HEK293 (cell line): ENCODE results near the gene PKHD1.

Experiments used
- CTCF ChIA-PET: fragments of 350-600 bp; formaldehyde crosslinking; extraction: SDS; loops from one replicate; lab custom pipeline; 2021; ENCODE audit warnings: antibody characterized with exemption; lab: Yijun Ruan, JAX
- POLR2A ChIA-PET: fragments of 300-600 bp; formaldehyde crosslinking; extraction: SDS; loops from one replicate; lab custom pipeline; 2020; ENCODE audit warnings: antibody characterized with exemption, inconsistent platforms; lab: Yijun Ruan, JAX
- H3K27ac ChIP-seq: fragments of 200-500 bp; sonication (Bioruptor generic); 2 replicates; pipeline ENCODE4 v1.5.1; 2014; ENCODE audit warnings: low read depth, low read length, control low read depth, inconsistent platforms; ENCODE audit errors: extremely low read depth
- H3K36me3 ChIP-seq, 2 experiments: fragments of 200-500 bp in 1 of 2; sonication (Bioruptor generic) in 1 of 2; 1 replicate in 1 of 2; 2 replicates in 1 of 2; pipeline ENCODE4 v1.5.1; 2014 to 2017; ENCODE audit warnings: inconsistent platforms in 2 of 2, low read length in 2 of 2; ENCODE audit not compliant: control insufficient read depth in 2 of 2, insufficient read depth in 1 of 2
- H3K4me1 ChIP-seq: fragments of 200-500 bp; sonication (Bioruptor generic); 2 replicates; pipeline ENCODE4 v1.5.1; 2014; ENCODE audit warnings: mild to moderate bottlenecking, low read length, inconsistent platforms; ENCODE audit not compliant: control insufficient read depth, insufficient read depth
- H3K4me3 ChIP-seq: 2 replicates; pipeline ENCODE4 v1.5.1; 2011; ENCODE audit warnings: low read depth, mild to moderate bottlenecking, control low read depth, low read length, moderate library complexity
- H3K9me3 ChIP-seq: fragments of 200-500 bp; sonication (Bioruptor generic); 2 replicates; pipeline ENCODE4 v1.5.1; 2014; ENCODE audit warnings: low read depth, low read length, inconsistent platforms; ENCODE audit not compliant: control insufficient read depth, insufficient read depth
- MYNN ChIP-seq: fragments of 450-650 bp; formaldehyde crosslinking; IDR thresholded peaks from 2 replicates; pipeline ENCODE4 v1.5.1; 2016; ENCODE audit warnings: missing biosample characterization, missing genetic modification characterization, borderline replicate concordance
- ZNF133 ChIP-seq: fragments of 450-650 bp; formaldehyde crosslinking; IDR thresholded peaks from 2 replicates; pipeline ENCODE4 v1.5.1; 2016; ENCODE audit warnings: missing biosample characterization, missing genetic modification characterization
- ZNF146 ChIP-seq: fragments of 450-650 bp; formaldehyde crosslinking; IDR thresholded peaks from 2 replicates; pipeline ENCODE4 v1.5.1; 2016; ENCODE audit warnings: missing biosample characterization, missing genetic modification characterization
- ZNF214 ChIP-seq: fragments of 450-650 bp; formaldehyde crosslinking; IDR thresholded peaks from 2 replicates; pipeline ENCODE4 v1.5.1; 2017; ENCODE audit warnings: missing biosample characterization, mild to moderate bottlenecking, missing genetic modification characterization, borderline replicate concordance
- ZNF341 ChIP-seq: fragments of 450-650 bp; formaldehyde crosslinking; IDR thresholded peaks from 2 replicates; pipeline ENCODE4; 2016; ENCODE audit warnings: low read depth, missing biosample characterization, missing genetic modification characterization
- ZNF350 ChIP-seq: fragments of 450-650 bp; formaldehyde crosslinking; IDR thresholded peaks from 2 replicates; pipeline ENCODE4 v1.5.0; 2017; ENCODE audit warnings: missing biosample characterization, mild to moderate bottlenecking, missing genetic modification characterization
- ZNF514 ChIP-seq: fragments of 450-650 bp; formaldehyde crosslinking; IDR thresholded peaks from 2 replicates; pipeline ENCODE4 v1.5.1; 2016; ENCODE audit warnings: missing biosample characterization, missing genetic modification characterization
- ZNF596 ChIP-seq: fragments of 450-650 bp; IDR thresholded peaks from 2 replicates; pipeline ENCODE4 v1.5.0; 2018; ENCODE audit warnings: missing biosample characterization, mild to moderate bottlenecking, missing genetic modification characterization, moderate library complexity
- ZNF658 ChIP-seq: fragments of 450-650 bp; formaldehyde crosslinking; IDR thresholded peaks from 2 replicates; pipeline ENCODE4; 2016; ENCODE audit warnings: missing biosample characterization, missing genetic modification characterization
- ZNF660 ChIP-seq: fragments of 450-650 bp; IDR thresholded peaks from 2 replicates; pipeline ENCODE4 v1.5.1; 2018; ENCODE audit warnings: missing biosample characterization, mild to moderate bottlenecking, missing genetic modification characterization
- ZNF670 ChIP-seq: fragments of 450-650 bp; formaldehyde crosslinking; IDR thresholded peaks from 2 replicates; pipeline ENCODE4 v1.5.1; 2016; ENCODE audit warnings: missing biosample characterization, missing genetic modification characterization, low read depth
- ZSCAN16 ChIP-seq: fragments of 450-650 bp; formaldehyde crosslinking; IDR thresholded peaks from 2 replicates; pipeline ENCODE4 v1.5.1; 2016; ENCODE audit warnings: missing biosample characterization, missing genetic modification characterization
- ZXDB ChIP-seq: fragments of 450-650 bp; formaldehyde crosslinking; IDR thresholded peaks from 2 replicates; pipeline ENCODE4 v1.5.1; 2016; ENCODE audit warnings: missing biosample characterization, missing genetic modification characterization
- TF ChIP-seq, protein P1 (sequence below): fragments of 450-650 bp; formaldehyde crosslinking; IDR thresholded peaks from 2 replicates; pipeline ENCODE4 v1.5.1; 2016; ENCODE audit warnings: missing biosample characterization, missing genetic modification characterization
- TF ChIP-seq, protein P2 (sequence below): fragments of 450-650 bp; formaldehyde crosslinking; IDR thresholded peaks from 2 replicates; pipeline ENCODE4 v1.5.1; 2016; ENCODE audit warnings: missing biosample characterization, missing genetic modification characterization
- TF ChIP-seq, protein P3 (sequence below): fragments of 450-650 bp; formaldehyde crosslinking; IDR thresholded peaks from 2 replicates; pipeline ENCODE4 v1.5.1; 2016; ENCODE audit warnings: missing biosample characterization, missing genetic modification characterization, borderline replicate concordance
- TF ChIP-seq, protein P4 (sequence below): fragments of 450-650 bp; formaldehyde crosslinking; IDR thresholded peaks from 2 replicates; pipeline ENCODE4 v1.5.0; 2017; ENCODE audit warnings: missing biosample characterization, missing genetic modification characterization, borderline replicate concordance
- TF ChIP-seq, protein P5 (sequence below): fragments of 450-650 bp; formaldehyde crosslinking; IDR thresholded peaks from 2 replicates; pipeline ENCODE4 v1.5.1; 2016; ENCODE audit warnings: missing biosample characterization, missing genetic modification characterization

Gene PKHD1

DNA sequence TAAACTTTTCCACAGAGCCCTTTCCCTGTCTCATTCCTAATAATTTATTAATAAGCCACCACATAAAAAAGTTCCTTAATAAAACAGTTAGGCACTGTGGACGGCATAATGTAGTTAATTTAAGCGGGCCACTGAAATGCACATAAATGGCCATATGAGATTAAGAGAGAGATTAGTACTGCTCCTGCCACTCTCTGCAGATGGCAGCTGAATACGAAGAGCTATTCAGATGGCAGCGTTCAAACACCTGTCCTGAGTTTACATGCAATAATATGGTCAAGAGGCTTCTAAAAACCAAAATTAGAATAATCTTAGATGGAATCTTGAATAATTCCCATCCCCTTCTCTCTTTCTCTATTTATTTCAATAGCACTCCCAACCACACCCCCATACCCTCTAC lies 461.8 kb downstream of the PKHD1 start:
- Histone ChIP-seq H3K4me3 (no peak overlapping the region), H3K9me3 (no peaks in the 10 kb centered on the region), H3K4me1 (no peaks in the 10 kb centered on the region), H3K36me3 (no peaks in the 10 kb centered on the region), H3K27ac (no peak overlapping the region)
- ChIA-PET POLR2A (no interaction called here), CTCF (no interaction called here)
- TF ChIP-seq, protein P1, sequence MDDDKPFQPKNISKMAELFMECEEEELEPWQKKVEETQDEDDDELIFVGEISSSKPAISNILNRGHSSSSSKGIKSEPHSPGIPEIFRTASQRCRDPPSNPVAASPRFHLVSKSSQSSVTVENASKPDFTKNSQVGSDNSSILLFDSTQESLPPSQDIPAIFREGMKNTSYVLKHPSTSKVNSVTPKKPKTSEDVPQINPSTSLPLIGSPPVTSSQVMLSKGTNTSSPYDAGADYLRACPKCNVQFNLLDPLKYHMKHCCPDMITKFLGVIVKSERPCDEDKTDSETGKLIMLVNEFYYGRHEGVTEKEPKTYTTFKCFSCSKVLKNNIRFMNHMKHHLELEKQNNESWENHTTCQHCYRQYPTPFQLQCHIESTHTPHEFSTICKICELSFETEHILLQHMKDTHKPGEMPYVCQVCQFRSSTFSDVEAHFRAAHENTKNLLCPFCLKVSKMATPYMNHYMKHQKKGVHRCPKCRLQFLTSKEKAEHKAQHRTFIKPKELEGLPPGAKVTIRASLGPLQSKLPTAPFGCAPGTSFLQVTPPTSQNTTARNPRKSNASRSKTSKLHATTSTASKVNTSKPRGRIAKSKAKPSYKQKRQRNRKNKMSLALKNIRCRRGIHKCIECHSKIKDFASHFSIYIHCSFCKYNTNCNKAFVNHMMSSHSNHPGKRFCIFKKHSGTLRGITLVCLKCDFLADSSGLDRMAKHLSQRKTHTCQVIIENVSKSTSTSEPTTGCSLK (tag by site-specific recombination) = no peak
- TF ChIP-seq ZNF658 (tag by site-specific recombination) = no peak
- no peak for TF ChIP-seq ZNF214 (tag by site-specific recombination)
- TF ChIP-seq ZNF350 (tag by site-specific recombination) = no peak
- no peak for TF ChIP-seq ZXDB (tag by site-specific recombination)

GRCh38 chr6:51620971-51621370 lies 466.4 kb downstream of the PKHD1 start:
- no peak overlapping the region for H3K27ac ChIP-seq
- CTCF ChIA-PET = interaction anchor here (0.6 to 1.6 kb wide), 3 partner anchors 13 to 511 kb away, joined by 3 to 5 read pairs (median 3); no protein-coding TSS in a partner anchor
- H3K9me3 ChIP-seq = no peaks in the 10 kb centered on the region
- no peaks in the 10 kb centered on the region for H3K4me1 ChIP-seq
- POLR2A ChIA-PET = no interaction called here
- no peak for TF ChIP-seq ZNF670 (tag by site-specific recombination)
- TF ChIP-seq, protein P2, sequence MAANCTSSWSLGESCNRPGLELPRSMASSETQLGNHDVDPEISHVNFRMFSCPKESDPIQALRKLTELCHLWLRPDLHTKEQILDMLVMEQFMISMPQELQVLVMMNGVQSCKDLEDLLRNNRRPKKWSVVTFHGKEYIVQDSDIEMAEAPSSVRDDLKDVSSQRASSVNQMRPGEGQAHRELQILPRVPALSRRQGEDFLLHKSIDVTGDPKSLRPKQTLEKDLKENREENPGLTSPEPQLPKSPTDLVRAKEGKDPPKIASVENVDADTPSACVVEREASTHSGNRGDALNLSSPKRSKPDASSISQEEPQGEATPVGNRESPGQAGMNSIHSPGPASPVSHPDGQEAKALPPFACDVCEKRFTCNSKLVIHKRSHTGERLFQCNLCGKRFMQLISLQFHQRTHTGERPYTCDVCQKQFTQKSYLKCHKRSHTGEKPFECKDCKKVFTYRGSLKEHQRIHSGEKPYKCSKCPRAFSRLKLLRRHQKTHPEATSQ = no peak
- TF ChIP-seq, protein P3, sequence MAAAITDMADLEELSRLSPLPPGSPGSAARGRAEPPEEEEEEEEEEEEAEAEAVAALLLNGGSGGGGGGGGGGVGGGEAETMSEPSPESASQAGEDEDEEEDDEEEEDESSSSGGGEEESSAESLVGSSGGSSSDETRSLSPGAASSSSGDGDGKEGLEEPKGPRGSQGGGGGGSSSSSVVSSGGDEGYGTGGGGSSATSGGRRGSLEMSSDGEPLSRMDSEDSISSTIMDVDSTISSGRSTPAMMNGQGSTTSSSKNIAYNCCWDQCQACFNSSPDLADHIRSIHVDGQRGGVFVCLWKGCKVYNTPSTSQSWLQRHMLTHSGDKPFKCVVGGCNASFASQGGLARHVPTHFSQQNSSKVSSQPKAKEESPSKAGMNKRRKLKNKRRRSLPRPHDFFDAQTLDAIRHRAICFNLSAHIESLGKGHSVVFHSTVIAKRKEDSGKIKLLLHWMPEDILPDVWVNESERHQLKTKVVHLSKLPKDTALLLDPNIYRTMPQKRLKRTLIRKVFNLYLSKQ = no peak
- TF ChIP-seq, protein P4, sequence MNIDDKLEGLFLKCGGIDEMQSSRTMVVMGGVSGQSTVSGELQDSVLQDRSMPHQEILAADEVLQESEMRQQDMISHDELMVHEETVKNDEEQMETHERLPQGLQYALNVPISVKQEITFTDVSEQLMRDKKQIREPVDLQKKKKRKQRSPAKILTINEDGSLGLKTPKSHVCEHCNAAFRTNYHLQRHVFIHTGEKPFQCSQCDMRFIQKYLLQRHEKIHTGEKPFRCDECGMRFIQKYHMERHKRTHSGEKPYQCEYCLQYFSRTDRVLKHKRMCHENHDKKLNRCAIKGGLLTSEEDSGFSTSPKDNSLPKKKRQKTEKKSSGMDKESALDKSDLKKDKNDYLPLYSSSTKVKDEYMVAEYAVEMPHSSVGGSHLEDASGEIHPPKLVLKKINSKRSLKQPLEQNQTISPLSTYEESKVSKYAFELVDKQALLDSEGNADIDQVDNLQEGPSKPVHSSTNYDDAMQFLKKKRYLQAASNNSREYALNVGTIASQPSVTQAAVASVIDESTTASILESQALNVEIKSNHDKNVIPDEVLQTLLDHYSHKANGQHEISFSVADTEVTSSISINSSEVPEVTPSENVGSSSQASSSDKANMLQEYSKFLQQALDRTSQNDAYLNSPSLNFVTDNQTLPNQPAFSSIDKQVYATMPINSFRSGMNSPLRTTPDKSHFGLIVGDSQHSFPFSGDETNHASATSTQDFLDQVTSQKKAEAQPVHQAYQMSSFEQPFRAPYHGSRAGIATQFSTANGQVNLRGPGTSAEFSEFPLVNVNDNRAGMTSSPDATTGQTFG = no peak
- TF ChIP-seq ZNF660 = no peak
- TF ChIP-seq ZNF514 (tag by site-specific recombination) = no peak
- TF ChIP-seq ZNF146 (tag by site-specific recombination) = no peak
- no peak for TF ChIP-seq ZSCAN16 (tag by site-specific recombination)
- no peak for TF ChIP-seq MYNN (tag by site-specific recombination)
- no peak for TF ChIP-seq ZNF596 (tag by site-specific recombination)
- TF ChIP-seq, protein P5, sequence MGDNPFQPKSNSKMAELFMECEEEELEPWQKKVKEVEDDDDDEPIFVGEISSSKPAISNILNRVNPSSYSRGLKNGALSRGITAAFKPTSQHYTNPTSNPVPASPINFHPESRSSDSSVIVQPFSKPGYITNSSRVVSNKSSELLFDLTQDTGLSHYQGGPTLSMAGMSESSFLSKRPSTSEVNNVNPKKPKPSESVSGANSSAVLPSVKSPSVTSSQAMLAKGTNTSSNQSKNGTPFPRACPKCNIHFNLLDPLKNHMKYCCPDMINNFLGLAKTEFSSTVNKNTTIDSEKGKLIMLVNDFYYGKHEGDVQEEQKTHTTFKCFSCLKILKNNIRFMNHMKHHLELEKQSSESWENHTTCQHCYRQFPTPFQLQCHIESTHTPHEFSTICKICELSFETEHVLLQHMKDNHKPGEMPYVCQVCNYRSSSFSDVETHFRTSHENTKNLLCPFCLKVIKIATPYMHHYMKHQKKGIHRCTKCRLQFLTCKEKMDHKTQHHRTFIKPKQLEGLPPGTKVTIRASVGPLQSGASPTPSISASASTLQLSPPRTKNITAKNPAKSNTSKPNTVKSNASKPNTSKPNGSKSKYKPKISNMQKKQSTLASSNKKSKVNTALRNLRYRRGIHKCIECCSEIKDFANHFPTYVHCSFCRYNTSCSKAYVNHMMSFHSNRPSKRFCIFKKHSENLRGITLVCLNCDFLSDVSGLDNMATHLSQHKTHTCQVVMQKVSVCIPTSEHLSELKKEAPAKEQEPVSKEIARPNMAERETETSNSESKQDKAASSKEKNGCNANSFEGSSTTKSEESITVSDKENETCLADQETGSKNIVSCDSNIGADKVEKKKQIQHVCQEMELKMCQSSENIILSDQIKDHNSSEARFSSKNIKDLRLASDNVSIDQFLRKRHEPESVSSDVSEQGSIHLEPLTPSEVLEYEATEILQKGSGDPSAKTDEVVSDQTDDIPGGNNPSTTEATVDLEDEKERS (tag by site-specific recombination) = no peak
- TF ChIP-seq ZNF341 (tag by site-specific recombination) = no peak
- no peak for TF ChIP-seq ZNF133 (tag by site-specific recombination)
- H3K36me3 ChIP-seq = no peaks in the 10 kb centered on the region
- H3K4me3 ChIP-seq = no peak overlapping the region
